ENCODE results near the gene KSR2.

DNA sequence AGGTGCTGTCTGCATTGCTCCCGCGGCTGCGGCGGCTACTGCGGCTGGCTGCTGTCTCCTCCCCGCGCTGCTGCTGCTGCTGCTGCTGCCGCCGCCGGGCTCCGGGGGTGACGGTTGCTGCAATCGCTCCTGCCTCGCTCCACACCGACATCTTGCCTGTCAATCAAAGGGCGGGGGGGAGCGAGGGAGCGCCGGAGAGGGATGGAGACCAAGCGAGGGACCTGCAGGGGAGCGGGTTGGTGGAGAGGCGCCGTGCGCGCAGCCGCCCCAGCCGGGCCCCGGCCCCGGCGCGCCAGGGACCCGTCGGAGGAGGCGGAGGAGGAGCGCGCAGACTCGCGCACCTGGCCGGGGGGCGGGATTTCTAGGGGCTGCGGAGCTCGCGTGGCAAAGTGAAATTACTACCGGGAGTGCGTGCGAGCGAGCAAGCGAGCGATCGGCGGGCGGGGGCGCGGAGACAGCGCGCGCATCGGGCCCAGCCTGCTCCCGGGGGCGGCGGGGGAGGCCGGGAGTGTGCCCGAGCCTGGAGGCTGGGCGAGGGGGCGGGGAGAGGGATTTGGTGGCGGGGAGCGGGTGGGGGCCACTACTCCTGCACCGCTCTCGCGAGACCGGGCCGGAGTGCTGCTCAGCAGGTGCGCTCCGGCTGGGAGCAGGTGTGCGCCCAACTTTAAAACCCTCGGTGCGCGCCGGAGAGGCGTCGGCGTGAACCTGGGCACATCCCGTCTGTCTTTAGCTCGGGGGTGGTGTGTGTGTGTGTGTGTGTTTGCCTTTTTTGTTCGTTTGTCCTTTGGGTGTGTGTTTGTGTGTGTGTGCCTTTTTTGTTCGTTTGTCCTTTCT is at the start of gene KSR2:
- TF ChIP-seq POLR2AphosphoS5 (IDR thresholded peaks at IDR 0.05; ENCODE audit: insufficient read depth, low read depth, low read length) (no peak), POLR2A (IDR thresholded peaks at IDR 0.05; ENCODE audit: low read depth, low read length) (no peak), EZH2 (IDR thresholded peaks at IDR 0.05; ENCODE audit: borderline replicate concordance, low read depth, low read length, severe bottlenecking) (no peak), GATA2 (IDR thresholded peaks at IDR 0.05; ENCODE audit: insufficient read depth, insufficient read length, low read depth, low read length) (no peak)
- TF ChIP-seq, protein P1, sequence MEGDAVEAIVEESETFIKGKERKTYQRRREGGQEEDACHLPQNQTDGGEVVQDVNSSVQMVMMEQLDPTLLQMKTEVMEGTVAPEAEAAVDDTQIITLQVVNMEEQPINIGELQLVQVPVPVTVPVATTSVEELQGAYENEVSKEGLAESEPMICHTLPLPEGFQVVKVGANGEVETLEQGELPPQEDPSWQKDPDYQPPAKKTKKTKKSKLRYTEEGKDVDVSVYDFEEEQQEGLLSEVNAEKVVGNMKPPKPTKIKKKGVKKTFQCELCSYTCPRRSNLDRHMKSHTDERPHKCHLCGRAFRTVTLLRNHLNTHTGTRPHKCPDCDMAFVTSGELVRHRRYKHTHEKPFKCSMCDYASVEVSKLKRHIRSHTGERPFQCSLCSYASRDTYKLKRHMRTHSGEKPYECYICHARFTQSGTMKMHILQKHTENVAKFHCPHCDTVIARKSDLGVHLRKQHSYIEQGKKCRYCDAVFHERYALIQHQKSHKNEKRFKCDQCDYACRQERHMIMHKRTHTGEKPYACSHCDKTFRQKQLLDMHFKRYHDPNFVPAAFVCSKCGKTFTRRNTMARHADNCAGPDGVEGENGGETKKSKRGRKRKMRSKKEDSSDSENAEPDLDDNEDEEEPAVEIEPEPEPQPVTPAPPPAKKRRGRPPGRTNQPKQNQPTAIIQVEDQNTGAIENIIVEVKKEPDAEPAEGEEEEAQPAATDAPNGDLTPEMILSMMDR (IDR thresholded peaks at IDR 0.05; ENCODE audit: extremely low read depth in 1 of 2, insufficient read depth in 1 of 2, low read depth in 1 of 2, low read length in 2 of 2) = no peak

Measured in endothelial cell of umbilical vein (primary cell).